ENCODE data around the gene MOSMO. TPM values are rescaled to one million over a fixed set of nuclear protein-coding genes. Genes with fewer than 3 reads are reported as not detected.
"Not testable (repeated sequence)": the region's sequence is repeated elsewhere in the genome, so short reads cannot be mapped to it uniquely, and the experiment has no call there.

MOSMO gene
- total and polyA plus RNA-seq, 4 donors = 3.4 to 19.6 (median 13.6) TPM

GRCh38 chr16:22045888-22046287, 38.0 kb downstream of the MOSMO start:
- DNase-seq; H3K4me3 ChIP-seq (ENCODE audit: low read length in 2 of 2); ATAC-seq (ENCODE audit: low FRiP score); H3K36me3 ChIP-seq (ENCODE audit: control insufficient read depth in 1 of 2, insufficient read depth in 2 of 2, low read length in 1 of 2); H3K9me3 ChIP-seq (ENCODE audit: control insufficient read depth, low read length); H3K27me3 ChIP-seq (ENCODE audit: control insufficient read depth in 1 of 2, insufficient read depth in 2 of 2, low read length in 1 of 2); intact Hi-C loops (cut with DNase I); H3K4me1 ChIP-seq (ENCODE audit: control insufficient read depth in 1 of 2, insufficient read depth in 2 of 2, low read length in 2 of 2); H3K27ac ChIP-seq (ENCODE audit: low read depth in 1 of 2, low read length in 2 of 2): not testable (repeated sequence)
- 56 to 64% methylated on average over 5 of the region's 5 CpGs for WGBS, 2 donors

- intact Hi-C loops (cut with DNase I) = no loop called here
- Histone ChIP-seq H3K4me3 (ENCODE audit: low read length in 2 of 2) (no peak overlapping the region), H3K9me3 (ENCODE audit: control insufficient read depth, low read length) (no peaks in the 10 kb centered on the region), H3K36me3 (ENCODE audit: control insufficient read depth in 1 of 2, insufficient read depth in 2 of 2, low read length in 1 of 2) (no peaks in the 10 kb centered on the region), H3K27me3 (ENCODE audit: control insufficient read depth in 1 of 2, insufficient read depth in 2 of 2, low read length in 1 of 2) (no peaks in the 10 kb centered on the region), H3K27ac (ENCODE audit: low read depth in 1 of 2, low read length in 2 of 2) (no peak overlapping the region), H3K4me1 (ENCODE audit: control insufficient read depth in 1 of 2, insufficient read depth in 2 of 2, low read length in 2 of 2) (peaks cover 0 to 1% of the 10 kb centered on the region in 2 donors)
- no peak for ATAC-seq (ENCODE audit: low FRiP score)
- DNase-seq = no peak
- 97 to 98% methylated on average over 4 of the region's 4 CpGs for WGBS, 2 donors
Measured at GRCh38 chr16:22050963-22051362, 43.1 kb downstream of the MOSMO start.

GRCh38 chr16:22052980-22053379, 45.1 kb downstream of the MOSMO start:
- no peaks in the 10 kb centered on the region for H3K36me3 ChIP-seq (ENCODE audit: control insufficient read depth in 1 of 2, insufficient read depth in 2 of 2, low read length in 1 of 2)
- no peak overlapping the region for H3K27ac ChIP-seq (ENCODE audit: low read depth in 1 of 2, low read length in 2 of 2)
- intact Hi-C loops (cut with DNase I) = no loop called here
- no peak for DNase-seq
- 86 to 92% methylated on average over 6 of the region's 6 CpGs for whole genome bisulfite sequencing, 2 donors
- H3K9me3 ChIP-seq (ENCODE audit: control insufficient read depth, low read length) = no peaks in the 10 kb centered on the region
- no peak for ATAC-seq (ENCODE audit: low FRiP score)
- H3K4me1 ChIP-seq (ENCODE audit: control insufficient read depth in 1 of 2, insufficient read depth in 2 of 2, low read length in 2 of 2) = peaks cover 0 to 1% of the 10 kb centered on the region in 2 donors
- H3K27me3 ChIP-seq (ENCODE audit: control insufficient read depth in 1 of 2, insufficient read depth in 2 of 2, low read length in 1 of 2) = no peaks in the 10 kb centered on the region
- H3K4me3 ChIP-seq (ENCODE audit: low read length in 2 of 2) = no peak overlapping the region

- Histone ChIP-seq H3K27me3 (ENCODE audit: control insufficient read depth in 1 of 2, insufficient read depth in 2 of 2, low read length in 1 of 2) (no peaks in the 10 kb centered on the region), H3K4me3 (ENCODE audit: low read length in 2 of 2) (no peak overlapping the region), H3K36me3 (ENCODE audit: control insufficient read depth in 1 of 2, insufficient read depth in 2 of 2, low read length in 1 of 2) (no peaks in the 10 kb centered on the region), H3K4me1 (ENCODE audit: control insufficient read depth in 1 of 2, insufficient read depth in 2 of 2, low read length in 2 of 2) (peaks cover 0 to 1% of the 10 kb centered on the region in 2 donors), H3K27ac (ENCODE audit: low read depth in 1 of 2, low read length in 2 of 2) (no peak overlapping the region), H3K9me3 (ENCODE audit: control insufficient read depth, low read length) (no peaks in the 10 kb centered on the region)
- no peak for DNase-seq
- 96% methylated on average over 4 of the region's 4 CpGs for WGBS, 2 donors
- ATAC-seq (ENCODE audit: low FRiP score) = no peak
- intact Hi-C loops (cut with DNase I) = no loop called here
Measured at GRCh38 chr16:22053921-22054341, 46.0 kb downstream of the MOSMO start.

GRCh38 chr16:22054847-22055590, 47.1 kb downstream of the MOSMO start:
- H3K27me3 ChIP-seq (ENCODE audit: control insufficient read depth in 1 of 2, insufficient read depth in 2 of 2, low read length in 1 of 2) = no peaks in the 10 kb centered on the region
- intact Hi-C loops (cut with DNase I) = no loop called here
- WGBS, 2 donors = 84 to 87% methylated on average over 5 of the region's 5 CpGs
- H3K27ac ChIP-seq (ENCODE audit: low read depth in 1 of 2, low read length in 2 of 2) = no peak overlapping the region
- no peaks in the 10 kb centered on the region for H3K36me3 ChIP-seq (ENCODE audit: control insufficient read depth in 1 of 2, insufficient read depth in 2 of 2, low read length in 1 of 2)
- DNase-seq (no peak), ATAC-seq (ENCODE audit: low FRiP score) (no peak)
- H3K4me1 ChIP-seq (ENCODE audit: control insufficient read depth in 1 of 2, insufficient read depth in 2 of 2, low read length in 2 of 2) = peaks cover 0 to 1% of the 10 kb centered on the region in 2 donors
- H3K9me3 ChIP-seq (ENCODE audit: control insufficient read depth, low read length) = no peaks in the 10 kb centered on the region
- H3K4me3 ChIP-seq (ENCODE audit: low read length in 2 of 2) = no peak overlapping the region

- WGBS, 2 donors = 73 to 78% methylated on average over 5 of the region's 5 CpGs
Measured at GRCh38 chr16:22055881-22056280, 48.0 kb downstream of the MOSMO start.

GRCh38 chr16:22063888-22064467, 56.1 kb downstream of the MOSMO start:
- intact Hi-C loops (cut with DNase I) = no loop called here
- 88 to 97% methylated on average over 1 of the region's 1 CpG for WGBS, 2 donors
- H3K4me1 ChIP-seq (ENCODE audit: control insufficient read depth in 1 of 2, insufficient read depth in 2 of 2, low read length in 2 of 2) = no peaks in the 10 kb centered on the region
- no peaks in the 10 kb centered on the region for H3K36me3 ChIP-seq (ENCODE audit: control insufficient read depth in 1 of 2, insufficient read depth in 2 of 2, low read length in 1 of 2)
- DNase-seq = no peak
- no peaks in the 10 kb centered on the region for H3K9me3 ChIP-seq (ENCODE audit: control insufficient read depth, low read length)
- no peak overlapping the region for H3K4me3 ChIP-seq (ENCODE audit: low read length in 2 of 2)
- no peaks in the 10 kb centered on the region for H3K27me3 ChIP-seq (ENCODE audit: control insufficient read depth in 1 of 2, insufficient read depth in 2 of 2, low read length in 1 of 2)
- H3K27ac ChIP-seq (ENCODE audit: low read depth in 1 of 2, low read length in 2 of 2) = no peak overlapping the region
- no peak for ATAC-seq (ENCODE audit: low FRiP score)

More at GRCh38 chr16:22055881-22056280, 48.0 kb downstream of the MOSMO start:
- peaks cover 0 to 1% of the 10 kb centered on the region in 2 donors for H3K4me1 ChIP-seq (ENCODE audit: control insufficient read depth in 1 of 2, insufficient read depth in 2 of 2, low read length in 2 of 2)
- no peaks in the 10 kb centered on the region for H3K27me3 ChIP-seq (ENCODE audit: control insufficient read depth in 1 of 2, insufficient read depth in 2 of 2, low read length in 1 of 2)
- no peak overlapping the region for H3K4me3 ChIP-seq (ENCODE audit: low read length in 2 of 2)
- no peak overlapping the region for H3K27ac ChIP-seq (ENCODE audit: low read depth in 1 of 2, low read length in 2 of 2)
- H3K9me3 ChIP-seq (ENCODE audit: control insufficient read depth, low read length) = no peaks in the 10 kb centered on the region
- no peaks in the 10 kb centered on the region for H3K36me3 ChIP-seq (ENCODE audit: control insufficient read depth in 1 of 2, insufficient read depth in 2 of 2, low read length in 1 of 2)
- DNase-seq (no peak), ATAC-seq (ENCODE audit: low FRiP score) (no peak)
- intact Hi-C loops (cut with DNase I) = no loop called here

- H3K36me3 ChIP-seq (ENCODE audit: control insufficient read depth in 1 of 2, insufficient read depth in 2 of 2, low read length in 1 of 2) = no peaks in the 10 kb centered on the region
- no peaks in the 10 kb centered on the region for H3K9me3 ChIP-seq (ENCODE audit: control insufficient read depth, low read length)
- no peak for ATAC-seq (ENCODE audit: low FRiP score)
- H3K27me3 ChIP-seq (ENCODE audit: control insufficient read depth in 1 of 2, insufficient read depth in 2 of 2, low read length in 1 of 2) = no peaks in the 10 kb centered on the region
- intact Hi-C loops (cut with DNase I) = no loop called here
- no peak for DNase-seq
- peaks cover 0 to 8% of the 10 kb centered on the region in 2 donors for H3K4me1 ChIP-seq (ENCODE audit: control insufficient read depth in 1 of 2, insufficient read depth in 2 of 2, low read length in 2 of 2)
- no peak overlapping the region for H3K27ac ChIP-seq (ENCODE audit: low read depth in 1 of 2, low read length in 2 of 2)
- no peak overlapping the region for H3K4me3 ChIP-seq (ENCODE audit: low read length in 2 of 2)
- 98 to 100% methylated on average over 1 of the region's 1 CpG for WGBS, 2 donors
Measured at GRCh38 chr16:22065252-22065651, 57.3 kb downstream of the MOSMO start.
